Endothelial cell of umbilical vein (primary cell): ENCODE measurements around the gene ANKRD63. TPM values are rescaled to one million over a fixed set of nuclear protein-coding genes. Genes with fewer than 3 reads are reported as not detected.

Source experiments
- Bru-seq: library from RNA; stranded (reverse); fragments of 400-500 nt; gene quantifications from one replicate; lab custom pipeline; 2021; lab: Mats Ljungman, UMichigan
- BruChase-seq, 2 experiments: library from RNA; stranded (reverse); fragments of 400-500 nt; gene quantifications; one replicate each; lab custom pipeline; 2021; lab: Mats Ljungman, UMichigan
- BruUV-seq: library from RNA; stranded (reverse); fragments of 400-500 nt; replicated peaks from 2 replicates; lab custom pipeline; 2021; lab: Mats Ljungman, UMichigan
- CTCF ChIA-PET: fragments of 300-600, 350-600 bp; sonication (Branson Sonifier 250); formaldehyde crosslinking; loops from one replicate; lab custom pipeline; 2021; ENCODE audit warnings: antibody characterized with exemption, inconsistent platforms; lab: Charles Lee
- POLR2A ChIA-PET: fragments of 300-600, 350-600 bp; sonication (Branson Sonifier 250); formaldehyde crosslinking; loops from one replicate; lab custom pipeline; 2021; ENCODE audit warnings: antibody characterized with exemption, inconsistent platforms; lab: Charles Lee
- DNase-seq: peaks from one replicate; pipeline ENCODE4 v3.0.0-alpha.2; 2011; ENCODE audit warnings: low read depth, low spot score
- FAIRE-seq: peaks from 2 replicates; lab custom pipeline; 2011; peaks lifted over from hg19 to GRCh38; lab: Jason Lieb, UNC
- H2AFZ ChIP-seq: 2 replicates; pipeline ENCODE4 v1.6.0; 2012; ENCODE audit warnings: low read depth, low read length, control low read depth, inconsistent platforms
- H3K27ac ChIP-seq: 2 replicates; pipeline ENCODE4 v1.5.1; 2011; ENCODE audit warnings: low read depth, mild to moderate bottlenecking, control low read depth, low read length, moderate library complexity; ENCODE audit not compliant: insufficient read depth
- H3K27me3 ChIP-seq, 2 experiments: 2 replicates each; pipeline versions ENCODE4 v1.6.0 to v1.6.1; 2011; ENCODE audit warnings: low read length in 2 of 2, mixed read lengths in 1 of 2; ENCODE audit not compliant: control insufficient read depth in 2 of 2, insufficient read depth in 2 of 2
- H3K36me3 ChIP-seq, 2 experiments: 2 replicates in 1 of 2; 3 replicates in 1 of 2; pipeline ENCODE4 v1.5.1; 2011; ENCODE audit warnings: low read length in 2 of 2, mild to moderate bottlenecking in 1 of 2, moderate library complexity in 1 of 2; ENCODE audit not compliant: control insufficient read depth in 2 of 2, insufficient read depth in 2 of 2; ENCODE audit errors: extremely low read depth in 1 of 2
- H3K4me1 ChIP-seq: 3 replicates; pipeline ENCODE4 v1.5.1; 2011; ENCODE audit warnings: mild to moderate bottlenecking, low read length; ENCODE audit not compliant: control insufficient read depth, insufficient read depth; ENCODE audit errors: extremely low read depth
- H3K4me2 ChIP-seq: 2 replicates; pipeline ENCODE4 v1.6.1; 2011; ENCODE audit warnings: low read length, control low read depth, mixed read lengths; ENCODE audit not compliant: insufficient read depth
- H3K4me3 ChIP-seq, 3 experiments: fragments of 200-600 bp in 1 of 3; sonication (generic), shearing (Covaris generic) in 1 of 3; replicated peaks in 1 of 3; 2 replicates each; pipeline ENCODE4 v1.5.1; 2011 to 2016; ENCODE audit warnings: control low read depth in 3 of 3, low read length in 3 of 3, mild to moderate bottlenecking in 2 of 3, inconsistent platforms in 1 of 3, low read depth in 1 of 3, moderate library complexity in 1 of 3; ENCODE audit not compliant: insufficient read depth in 1 of 3
- H3K79me2 ChIP-seq: 2 replicates; pipeline ENCODE4 v1.6.0; 2012; ENCODE audit warnings: low read length, inconsistent platforms; ENCODE audit not compliant: control insufficient read depth, insufficient read depth
- H3K9ac ChIP-seq: replicated peaks from 2 replicates; pipeline ENCODE3; 2011; ENCODE audit warnings: low read length, control low read depth; ENCODE audit not compliant: insufficient read depth; ENCODE audit errors: extremely low read depth
- H3K9me1 ChIP-seq: replicated peaks from 3 replicates; pipeline ENCODE4 v1.6.0; 2011; ENCODE audit warnings: mild to moderate bottlenecking, low read length; ENCODE audit not compliant: control insufficient read depth, insufficient read depth; ENCODE audit errors: extremely low read depth
- H3K9me3 ChIP-seq: replicated peaks from 2 replicates; pipeline ENCODE4 v1.5.1; 2012; ENCODE audit warnings: low read length, inconsistent platforms; ENCODE audit not compliant: control insufficient read depth, insufficient read depth
- H4K20me1 ChIP-seq: replicated peaks from 2 replicates; pipeline ENCODE3; 2011; ENCODE audit warnings: mild to moderate bottlenecking, low read length; ENCODE audit not compliant: control insufficient read depth, insufficient read depth; ENCODE audit errors: extremely low read depth
- EZH2 ChIP-seq: IDR thresholded peaks from 2 replicates; pipeline ENCODE4 v1.6.1; 2012; ENCODE audit warnings: borderline replicate concordance, low read depth, mild to moderate bottlenecking, moderate library complexity, low read length, inconsistent platforms; ENCODE audit not compliant: severe bottlenecking
- FOS ChIP-seq: IDR thresholded peaks from 2 replicates; pipeline ENCODE4 v1.6.1; 2011; ENCODE audit warnings: mild to moderate bottlenecking, low read length, moderate library complexity, borderline replicate concordance; ENCODE audit not compliant: insufficient read depth
- POLR2AphosphoS5 ChIP-seq: IDR thresholded peaks from 2 replicates; pipeline ENCODE4 v1.6.1; 2012; ENCODE audit warnings: low read depth, mild to moderate bottlenecking, control low read depth, low read length, moderate library complexity; ENCODE audit not compliant: insufficient read depth
- dilution Hi-C: fragments of 300-500 bp; cut with MboI; formaldehyde crosslinking; loops from one replicate; pipeline ENCODE4 v1.15.0; 2019; ENCODE audit warnings: low sequenced_read_pairs; ENCODE audit not compliant: extremely low pct_ligation_motif_present
- intact Hi-C: fragments of 100-400 bp; cut with micrococcal nuclease; formaldehyde crosslinking; loops from one replicate; pipeline ENCODE4 v1.10.0; 2022
- long read RNA-seq: library from polyadenylated mRNA; stranded (forward); transcript quantifications from one replicate; pipeline ENCODE4 v2.0.0, GENCODE V29; 2021
- polyA minus RNA-seq, 3 experiments: library from RNA; depleted of rRNA, polyadenylated mRNA; stranded (reverse); fragments of >200 nt; gene quantifications; 1 replicate in 1 of 3; 2 replicates in 2 of 3; pipeline ENCODE4 v1.2.3, GENCODE V29; 2011
- polyA plus RNA-seq, 4 experiments: library from polyadenylated mRNA; depleted of rRNA in 3 of 4; stranded (reverse) in 3 of 4; unstranded in 1 of 4; fragments of >200 nt; gene quantifications; 2 replicates each; pipeline versions ENCODE4 v1.2.1 to v1.2.3, GENCODE V29; 2011 to 2012; ENCODE audit warnings: missing spikeins in 1 of 4
- total RNA-seq: library from RNA; stranded (reverse); gene quantifications from 2 replicates; pipeline ENCODE4 v1.2.3, GENCODE V29; 2021

The ANKRD63 gene, protein sequence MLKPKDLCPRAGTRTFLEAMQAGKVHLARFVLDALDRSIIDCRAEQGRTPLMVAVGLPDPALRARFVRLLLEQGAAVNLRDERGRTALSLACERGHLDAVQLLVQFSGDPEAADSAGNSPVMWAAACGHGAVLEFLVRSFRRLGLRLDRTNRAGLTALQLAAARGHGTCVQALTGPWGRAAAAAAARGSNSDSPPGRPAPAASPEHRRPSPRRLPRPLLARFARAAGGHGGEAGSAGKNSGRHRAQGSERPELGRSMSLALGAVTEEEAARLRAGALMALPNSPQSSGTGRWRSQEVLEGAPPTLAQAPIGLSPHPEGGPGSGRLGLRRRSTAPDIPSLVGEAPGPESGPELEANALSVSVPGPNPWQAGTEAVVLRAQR
- total RNA-seq (not detected in 2 replicates), polyA plus RNA-seq (not detected in 2 replicates), polyA minus RNA-seq (not detected in 2 replicates), Bru-seq, nascent RNA (percentile 12 among the genes with signal in this experiment), BruChase-seq, experiment 1, labeled RNA remaining after a 6-hour chase (not detected), BruChase-seq, experiment 2, labeled RNA remaining after a 2-hour chase (not detected)
- polyA plus RNA-seq (2011; cell fraction: cytosol; rRNA removed), result not detected in 2 replicates
- not detected in 2 replicates for polyA plus RNA-seq (2011; cell fraction: nucleus; rRNA removed)
- not detected in 2 replicates for polyA plus RNA-seq (2012)
- polyA minus RNA-seq (2011; cell fraction: cytosol; rRNA and poly(A)+ RNA removed), result 0.82 TPM
- not detected in 2 replicates for polyA minus RNA-seq (2011; cell fraction: nucleus; rRNA and poly(A)+ RNA removed)
- long read RNA-seq, result 0 reads

DNA sequence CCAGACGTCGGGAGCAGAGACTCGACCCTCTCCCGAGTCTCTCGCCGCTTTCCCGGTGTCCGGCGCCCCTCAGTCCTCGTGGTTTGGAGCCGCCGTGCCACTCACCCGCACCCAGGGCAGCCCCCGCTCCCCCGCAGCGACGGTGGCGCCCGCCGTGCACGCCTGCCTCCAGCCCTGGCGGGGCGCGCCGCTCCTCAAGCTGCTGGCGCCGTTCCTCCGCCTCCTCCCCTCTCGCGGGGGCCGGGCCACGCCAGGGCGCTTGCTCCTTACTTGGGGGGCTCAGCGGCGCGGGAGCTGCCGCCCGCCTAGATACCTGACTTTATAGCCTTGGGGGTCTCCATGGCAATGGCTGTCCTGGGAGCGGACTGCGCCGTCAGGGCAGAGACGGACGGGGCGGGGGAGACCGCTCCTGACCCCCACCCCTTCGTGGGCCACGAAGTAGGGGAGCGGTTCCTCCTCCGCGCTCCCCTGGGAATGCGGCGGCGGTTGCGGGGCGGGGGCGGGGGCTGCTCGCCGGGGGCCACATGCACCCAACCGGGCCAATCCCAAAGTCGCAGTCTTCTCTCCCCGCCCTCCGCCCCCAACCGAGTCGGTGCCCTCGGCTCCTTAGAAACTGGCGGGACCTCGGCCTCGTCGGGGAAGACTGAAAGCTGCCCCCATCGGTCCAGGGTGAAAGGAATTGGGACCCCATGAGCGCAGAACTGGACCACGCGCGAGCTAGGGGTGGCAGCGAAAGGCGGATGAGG is at the start of gene ANKRD63:
Gene ANKRD63 (minus strand): TSS at position 196 of the 746 bp plus-strand sequence. CDS start 478 bp downstream, outside the sequence.
- no peaks in the 10 kb centered on the region for H4K20me1 ChIP-seq
- no TSS peak for BruUV-seq
- FAIRE-seq (no peak), DNase-seq (peak; percentile 11)
- H2AFZ ChIP-seq, result peak within 1 kb of the TSS; percentile 79
- peak within 1 kb of the TSS in 2 of 3 experiments; percentile 13 to 32 for H3K4me3 ChIP-seq
- H3K27ac ChIP-seq, result no peak within 1 kb of the TSS
- peak within 1 kb of the TSS; percentile 69 for H3K4me2 ChIP-seq
- ChIA-PET CTCF (interaction anchor here (0.9 to 5.3 kb wide), 8 partner anchors 8 to 56 kb away, joined by 3 to 83 read pairs (median 4); partner anchors contain the start of gene PLCB2), POLR2A (no interaction called here)
- no peaks in the 10 kb centered on the region for H3K9me3 ChIP-seq
- peaks cover 45 to 62% of the 10 kb centered on the region in 2 experiments for H3K27me3 ChIP-seq
- peaks cover 12% of the 10 kb centered on the region for H3K4me1 ChIP-seq
- H3K79me2 ChIP-seq, result no peaks in the 10 kb centered on the region
- intact Hi-C loops (no loop called here), dilution Hi-C loops (no loop called here)
- H3K36me3 ChIP-seq, result no peaks in the 10 kb centered on the region
- peak; percentile 96 for TF ChIP-seq EZH2
- no peak for TF ChIP-seq FOS
- TF ChIP-seq POLR2AphosphoS5, result no peak
- H3K9me1 ChIP-seq, result no peaks in the 10 kb centered on the region
- H3K9ac ChIP-seq, result no peak within 1 kb of the TSS
